Measurements from ENCODE around the gene TSEN15.

DNA sequence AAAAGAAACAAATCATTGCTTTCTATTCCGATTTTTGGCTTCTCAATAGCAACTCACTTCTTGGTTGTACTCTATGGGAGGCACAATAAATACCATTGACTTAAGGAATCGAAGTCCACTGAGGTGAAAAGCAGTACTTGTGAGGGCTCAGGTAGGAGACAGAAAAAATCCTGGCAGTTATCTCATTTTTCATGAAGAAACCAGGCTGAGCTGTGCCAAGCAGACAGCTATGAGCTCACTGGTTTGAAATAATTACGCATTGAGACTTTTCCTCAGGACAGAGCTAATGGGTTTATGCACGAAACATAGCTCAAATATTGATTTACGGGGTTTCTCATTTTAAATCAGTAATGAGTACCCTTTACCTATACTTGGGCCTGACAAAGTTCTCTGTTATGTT lies 32.5 kb upstream of the TSEN15 start:
- TF ChIP-seq, protein P1, sequence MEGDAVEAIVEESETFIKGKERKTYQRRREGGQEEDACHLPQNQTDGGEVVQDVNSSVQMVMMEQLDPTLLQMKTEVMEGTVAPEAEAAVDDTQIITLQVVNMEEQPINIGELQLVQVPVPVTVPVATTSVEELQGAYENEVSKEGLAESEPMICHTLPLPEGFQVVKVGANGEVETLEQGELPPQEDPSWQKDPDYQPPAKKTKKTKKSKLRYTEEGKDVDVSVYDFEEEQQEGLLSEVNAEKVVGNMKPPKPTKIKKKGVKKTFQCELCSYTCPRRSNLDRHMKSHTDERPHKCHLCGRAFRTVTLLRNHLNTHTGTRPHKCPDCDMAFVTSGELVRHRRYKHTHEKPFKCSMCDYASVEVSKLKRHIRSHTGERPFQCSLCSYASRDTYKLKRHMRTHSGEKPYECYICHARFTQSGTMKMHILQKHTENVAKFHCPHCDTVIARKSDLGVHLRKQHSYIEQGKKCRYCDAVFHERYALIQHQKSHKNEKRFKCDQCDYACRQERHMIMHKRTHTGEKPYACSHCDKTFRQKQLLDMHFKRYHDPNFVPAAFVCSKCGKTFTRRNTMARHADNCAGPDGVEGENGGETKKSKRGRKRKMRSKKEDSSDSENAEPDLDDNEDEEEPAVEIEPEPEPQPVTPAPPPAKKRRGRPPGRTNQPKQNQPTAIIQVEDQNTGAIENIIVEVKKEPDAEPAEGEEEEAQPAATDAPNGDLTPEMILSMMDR (IDR thresholded peaks at IDR 0.05), result no peak
- TF ChIP-seq POLR2A (IDR thresholded peaks at IDR 0.05), result no peak
